SK-N-SH (cell line): ENCODE results near the gene PPP2R2B.

Experiments
- EZH2phosphoT487 ChIP-seq: fragments of 200-600 bp; sonication (generic); IDR thresholded peaks from 2 replicates; pipeline ENCODE4 v1.6.1; 2017; ENCODE audit warnings: low read depth, mixed run types, mild to moderate bottlenecking, antibody characterized with exemption, moderate library complexity, borderline replicate concordance
- POLR2AphosphoS5 ChIP-seq: IDR thresholded peaks from 2 replicates; pipeline ENCODE4 v1.6.1; 2012; ENCODE audit warnings: low read depth, low read length

DNA sequence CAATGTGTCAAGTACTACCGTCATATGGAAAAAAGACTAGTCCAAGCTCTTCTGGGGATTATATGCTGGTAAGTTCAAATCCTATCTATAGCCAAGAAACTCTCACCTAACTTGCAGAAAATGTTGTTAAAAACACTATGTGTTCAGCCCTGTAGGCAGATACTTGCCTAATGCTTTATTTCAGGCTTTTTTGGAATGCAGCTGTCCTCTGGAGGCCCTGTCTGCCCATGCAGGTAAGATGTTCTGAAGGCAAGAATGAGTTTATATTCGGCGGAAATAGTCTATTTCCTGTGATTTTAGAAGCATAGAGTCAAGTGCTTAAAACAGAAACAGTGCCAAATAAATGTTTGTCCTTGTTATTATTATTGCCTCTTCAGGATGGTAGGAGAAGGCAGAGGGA lies 34.3 kb upstream of the PPP2R2B start:
- TF ChIP-seq POLR2AphosphoS5, result no peak
- no peak for TF ChIP-seq EZH2phosphoT487
